HG03280 (cell line): Measurements from ENCODE around the gene PLXNA2.

ENCODE experiments used
- ATAC-seq: cut with Tn5 transposase; IDR thresholded peaks from one replicate; pipeline ENCODE4 v1.9.1; 2021; ENCODE audit warnings: mild to moderate bottlenecking, moderate library complexity; ENCODE audit not compliant: unreplicated experiment

PLXNA2 gene

GRCh38 chr1:208242941-208243526 is 1.1 kb downstream of the PLXNA2 start:
- ATAC-seq: no peak

- no peak for ATAC-seq
Observed at GRCh38 chr1:208242146-208242545, 2.0 kb downstream of the PLXNA2 start.

GRCh38 chr1:208241512-208241911 is 2.7 kb downstream of the PLXNA2 start:
- ATAC-seq: no peak

DNA sequence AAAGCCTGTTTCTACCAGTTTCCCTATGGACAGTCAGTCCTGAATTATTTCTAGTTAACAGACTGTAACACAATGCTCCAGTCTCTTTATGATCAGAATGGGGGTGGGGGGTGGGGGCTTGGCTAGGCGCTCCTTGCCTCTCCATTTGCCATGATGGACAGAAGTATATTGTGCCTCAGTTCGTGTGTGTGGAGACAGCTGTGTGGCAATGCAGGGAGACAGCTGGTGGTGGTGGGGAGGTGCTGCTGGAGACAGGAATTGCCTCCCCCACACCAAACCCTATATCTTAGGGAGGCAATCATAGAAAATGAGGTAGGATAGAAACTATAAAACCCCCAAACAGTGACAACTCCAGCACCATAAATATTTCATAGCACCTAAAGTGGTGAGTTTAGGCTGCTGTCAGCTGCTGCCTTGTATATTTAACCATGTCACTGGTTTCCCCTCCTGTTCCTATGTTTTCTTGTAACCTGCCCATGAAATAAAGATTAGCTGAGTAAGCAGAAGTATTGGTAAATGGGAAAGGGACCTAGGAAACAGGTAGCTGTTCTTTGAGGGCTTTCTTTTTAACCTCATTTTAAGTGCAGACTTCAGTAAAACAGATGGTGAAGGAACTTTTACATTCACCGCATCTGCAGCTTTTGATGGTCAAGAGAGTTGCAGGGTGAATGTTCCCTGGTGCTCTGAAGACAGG is 3.4 kb downstream of the PLXNA2 start:
- no peak for ATAC-seq

- no peak for ATAC-seq
Observed at GRCh38 chr1:208239473-208240381, 4.5 kb downstream of the PLXNA2 start.

- ATAC-seq: no peak
Observed at GRCh38 chr1:208238710-208239472, 5.3 kb downstream of the PLXNA2 start.

GRCh38 chr1:208237241-208237640 is 6.9 kb downstream of the PLXNA2 start:
- ATAC-seq: no peak

- no peak for ATAC-seq
Observed at GRCh38 chr1:208235982-208236761, 8.0 kb downstream of the PLXNA2 start.

DNA sequence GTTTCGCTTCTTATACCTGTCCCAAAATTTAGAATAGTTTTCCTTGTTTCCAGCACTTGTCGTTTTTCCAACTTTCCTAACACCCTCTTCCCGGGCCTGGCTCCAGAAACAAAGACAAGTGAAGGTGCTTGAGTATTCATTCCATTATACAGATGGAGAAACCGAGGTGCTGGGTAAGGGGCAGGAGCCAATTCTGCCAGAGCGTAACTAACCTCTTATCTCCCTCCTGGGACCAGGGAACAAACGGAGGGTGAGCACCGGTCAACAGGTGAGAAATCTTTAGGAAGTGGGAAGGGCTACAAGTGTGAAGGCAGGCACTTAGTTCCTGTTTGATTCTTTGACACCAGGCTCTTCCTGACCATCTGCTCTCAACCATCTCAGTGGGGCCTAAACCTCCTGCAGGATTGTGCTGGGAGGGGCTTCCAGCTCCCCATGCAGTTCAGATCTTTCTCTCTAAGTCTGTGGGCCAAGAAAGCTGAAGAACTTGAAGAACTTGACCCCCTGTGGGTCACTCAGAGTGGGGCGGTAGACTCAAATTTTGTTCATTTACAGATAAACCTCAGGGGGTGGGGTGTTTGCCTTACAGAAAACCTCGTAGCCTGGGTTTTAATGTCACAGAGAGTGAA is 8.7 kb downstream of the PLXNA2 start:
- ATAC-seq: no peak

GRCh38 chr1:208234721-208235120 is 9.5 kb downstream of the PLXNA2 start:
- no peak for ATAC-seq

- ATAC-seq: no peak
Observed at GRCh38 chr1:208233978-208234377, 10.2 kb downstream of the PLXNA2 start.

- no peak for ATAC-seq
Observed at GRCh38 chr1:208233546-208233945, 10.6 kb downstream of the PLXNA2 start.

- no peak for ATAC-seq
Observed at GRCh38 chr1:208232662-208233038, 11.5 kb downstream of the PLXNA2 start.

GRCh38 chr1:208231881-208232661 is 12.1 kb downstream of the PLXNA2 start:
- ATAC-seq: no peak

DNA sequence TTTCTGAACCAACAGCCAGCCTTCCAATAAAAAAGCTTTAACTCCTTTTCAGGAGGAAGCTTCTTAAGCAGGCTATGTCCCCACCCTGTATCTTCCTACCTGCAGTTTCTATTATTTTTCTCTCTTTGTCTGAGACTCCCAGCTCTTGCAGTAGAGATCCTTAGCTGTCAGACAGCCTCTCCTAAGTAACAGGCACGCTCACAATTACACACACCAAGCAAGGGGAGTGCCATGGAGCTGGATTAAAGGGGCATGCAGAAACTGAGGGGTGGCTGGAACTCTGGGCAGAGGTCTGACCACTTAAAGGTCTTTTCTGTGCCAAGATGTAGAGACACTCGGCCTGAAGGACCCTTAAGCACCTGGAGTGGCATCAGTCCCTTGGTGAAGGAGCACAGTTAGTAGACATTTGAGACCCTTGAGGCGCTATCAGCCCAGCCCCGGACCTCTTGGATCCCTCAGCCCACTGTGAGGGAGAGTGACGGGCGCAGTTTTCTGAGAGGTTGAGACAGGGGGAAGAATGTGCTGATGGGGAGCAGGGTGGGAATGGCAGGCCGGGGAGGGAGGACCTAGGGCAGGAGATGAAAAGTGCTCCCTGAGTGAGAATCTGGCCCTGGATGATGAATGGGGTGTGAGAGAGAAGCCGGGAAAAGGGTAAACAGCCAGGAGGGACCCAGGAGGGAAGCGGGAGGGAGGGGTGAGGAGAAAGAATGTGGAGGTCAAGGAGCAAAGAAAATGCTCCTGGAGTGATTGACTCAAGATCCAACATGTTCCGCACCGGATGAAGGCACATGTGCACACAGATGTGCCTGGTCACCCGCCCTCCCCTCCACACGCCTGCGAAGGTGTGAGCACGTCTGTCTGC is 13.3 kb downstream of the PLXNA2 start:
- ATAC-seq: no peak

DNA sequence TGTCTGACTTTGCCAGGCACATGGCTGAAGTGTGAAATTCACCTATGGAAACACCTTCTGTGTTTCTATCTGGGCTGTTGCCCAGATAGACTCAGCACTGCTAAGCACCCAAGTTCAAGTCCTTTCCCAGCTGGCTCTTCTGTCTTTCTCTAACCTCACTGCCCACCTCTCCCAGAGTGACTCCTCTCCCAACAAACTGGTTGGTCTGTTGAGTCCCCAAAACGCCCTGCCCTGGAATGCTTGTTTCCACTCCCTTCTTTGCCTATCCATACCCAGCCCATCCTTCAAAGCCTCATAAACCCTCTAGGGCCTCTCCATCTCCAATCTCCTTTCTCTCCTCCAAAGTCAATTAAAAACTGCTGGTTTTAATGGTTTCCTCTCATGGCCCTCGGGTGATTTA is 15.6 kb downstream of the PLXNA2 start:
- no peak for ATAC-seq

- ATAC-seq: no peak
Observed at GRCh38 chr1:208228026-208228425, 16.2 kb downstream of the PLXNA2 start.

DNA sequence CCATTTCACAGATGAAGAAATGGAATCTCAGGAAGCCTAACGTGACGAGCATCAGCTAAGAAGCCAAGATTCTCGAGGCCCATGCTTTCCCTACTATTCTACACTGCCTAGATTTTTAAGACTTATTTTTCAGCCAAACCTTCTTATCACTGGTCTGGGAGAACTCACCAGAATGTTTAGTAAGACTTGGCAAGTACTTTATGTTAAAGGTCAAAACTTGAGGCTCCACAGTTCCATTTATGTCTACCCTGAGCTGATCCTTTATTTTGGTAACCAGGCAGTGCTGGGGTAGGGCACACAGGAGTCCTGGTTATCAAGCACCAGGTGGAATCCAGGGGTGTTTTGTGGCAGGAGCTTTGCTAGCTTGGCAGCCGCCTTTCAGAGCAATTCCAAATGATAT is 16.8 kb downstream of the PLXNA2 start:
- ATAC-seq: no peak
